ENCODE data around the gene KLHL29. TPM values are rescaled to one million over a fixed set of nuclear protein-coding genes. Genes with fewer than 3 reads are reported as not detected.

The KLHL29 gene
- total and polyA plus RNA-seq, 4 donors: 0.29 to 2.3 (median 0.68) TPM

- no peak overlapping the region for H3K27ac ChIP-seq (ENCODE audit: low read depth in 1 of 2, low read length in 2 of 2)
- DNase-seq (ENCODE audit: low spot score): no peak
These were observed 121.7 kb downstream of the KLHL29 start for GRCh38 chr2:23506531-23507266.

More at GRCh38 chr2:23506531-23507266, 121.7 kb downstream of the KLHL29 start:
- Histone ChIP-seq H3K27me3 (ENCODE audit: control insufficient read depth in 4 of 4, insufficient read depth in 4 of 4, low read length in 3 of 4) (no peaks in the 10 kb centered on the region), H3K9ac (ENCODE audit: low read depth in 1 of 2, low read length in 2 of 2) (no peak overlapping the region), H3K36me3 (ENCODE audit: control insufficient read depth in 4 of 4, insufficient read depth in 3 of 4, low read depth in 1 of 4, low read length in 3 of 4) (no peaks in the 10 kb centered on the region), H3K4me1 (ENCODE audit: control insufficient read depth in 4 of 4, insufficient read depth in 4 of 4, low read length in 3 of 4) (peaks cover 0 to 7% (median 4%) of the 10 kb centered on the region in 4 donors), H3K9me3 (ENCODE audit: control insufficient read depth in 4 of 4, low read length in 3 of 4) (no peaks in the 10 kb centered on the region), H3K4me3 (ENCODE audit: low read depth in 1 of 3, low read length in 3 of 3) (no peak overlapping the region)
- TF ChIP-seq FOXA1 (IDR thresholded peaks at IDR 0.05) (no peak), SP1 (IDR thresholded peaks at IDR 0.05) (no peak), YY1 (IDR thresholded peaks at IDR 0.05) (no peak), HNF4G (IDR thresholded peaks at IDR 0.05) (no peak), CTCF (IDR thresholded peaks at IDR 0.05; ENCODE audit: low read depth, low read length, missing input control) (no peak), TAF1 (conservative IDR thresholded peaks at IDR 0.05) (no peak), MAX (IDR thresholded peaks at IDR 0.05) (no peak), HNF4A (conservative IDR thresholded peaks at IDR 0.05) (no peak), RAD21 (IDR thresholded peaks at IDR 0.05) (no peak), GABPA (IDR thresholded peaks at IDR 0.05 in 1 of 2, conservative IDR thresholded peaks at IDR 0.05 in 1 of 2) (no peak), REST (IDR thresholded peaks at IDR 0.05) (no peak), ZBTB33 (IDR thresholded peaks at IDR 0.05) (no peak), EGR1 (IDR thresholded peaks at IDR 0.05; ENCODE audit: low read depth in 2 of 2) (no peak), NR2F2 (IDR thresholded peaks at IDR 0.05) (no peak), ATF3 (IDR thresholded peaks at IDR 0.05) (no peak), RXRA (IDR thresholded peaks at IDR 0.05) (no peak), FOXA2 (IDR thresholded peaks at IDR 0.05) (no peak)
- WGBS: 74% methylated on average over 9 of the region's 9 CpGs

Data from liver (tissue), 9 donors.